ENCODE measurements around the gene UBALD1. TPM values are rescaled to one million over a fixed set of nuclear protein-coding genes. Genes with fewer than 3 reads are reported as not detected.

Gene UBALD1
- 7.1 and 8.6 TPM in 2 replicates for total RNA-seq

DNA sequence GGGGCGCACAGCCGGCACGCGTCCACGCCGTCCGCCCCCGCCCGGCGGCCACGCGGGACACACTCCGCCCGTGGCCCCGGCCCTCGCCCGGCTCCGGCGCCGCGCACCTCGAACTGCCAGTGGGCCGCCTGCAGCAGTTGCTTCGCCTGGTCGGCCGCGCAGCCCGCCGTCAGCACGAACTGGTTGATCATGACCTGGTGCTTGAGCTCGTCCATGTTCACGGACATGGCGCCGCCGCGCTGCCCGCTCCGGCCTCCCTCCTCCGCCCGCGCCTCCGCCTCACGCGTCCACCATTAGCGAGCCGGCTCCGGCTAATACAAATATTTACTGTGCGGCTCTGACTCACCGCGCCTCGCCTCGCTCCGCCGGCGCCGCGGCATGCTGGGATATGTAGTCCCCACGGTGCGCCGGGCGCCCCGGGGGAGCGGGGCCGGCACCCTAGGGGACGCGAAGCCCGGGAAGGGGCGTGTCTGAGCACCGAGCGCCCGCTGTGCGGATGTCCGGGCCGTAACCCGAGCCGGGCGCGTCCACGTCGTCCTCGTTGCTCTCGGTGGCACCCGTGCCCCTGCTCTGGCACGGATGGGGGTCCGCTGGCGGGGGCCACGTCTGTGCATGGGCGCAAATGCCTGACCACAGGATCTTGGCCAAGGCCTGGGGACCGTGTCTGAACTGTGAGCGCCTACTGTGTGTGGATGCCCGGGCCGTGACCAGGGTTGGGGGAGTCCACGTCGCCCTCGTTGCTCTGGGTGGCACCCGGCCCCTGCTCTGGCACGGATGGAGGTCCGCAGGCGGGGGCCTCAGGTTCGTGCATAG is at the start of gene UBALD1:
Gene UBALD1, minus strand, starts transcription at position 318 of the 813 bp plus-strand sequence. Its CDS starts 91 bp downstream, at position 227.

DNA sequence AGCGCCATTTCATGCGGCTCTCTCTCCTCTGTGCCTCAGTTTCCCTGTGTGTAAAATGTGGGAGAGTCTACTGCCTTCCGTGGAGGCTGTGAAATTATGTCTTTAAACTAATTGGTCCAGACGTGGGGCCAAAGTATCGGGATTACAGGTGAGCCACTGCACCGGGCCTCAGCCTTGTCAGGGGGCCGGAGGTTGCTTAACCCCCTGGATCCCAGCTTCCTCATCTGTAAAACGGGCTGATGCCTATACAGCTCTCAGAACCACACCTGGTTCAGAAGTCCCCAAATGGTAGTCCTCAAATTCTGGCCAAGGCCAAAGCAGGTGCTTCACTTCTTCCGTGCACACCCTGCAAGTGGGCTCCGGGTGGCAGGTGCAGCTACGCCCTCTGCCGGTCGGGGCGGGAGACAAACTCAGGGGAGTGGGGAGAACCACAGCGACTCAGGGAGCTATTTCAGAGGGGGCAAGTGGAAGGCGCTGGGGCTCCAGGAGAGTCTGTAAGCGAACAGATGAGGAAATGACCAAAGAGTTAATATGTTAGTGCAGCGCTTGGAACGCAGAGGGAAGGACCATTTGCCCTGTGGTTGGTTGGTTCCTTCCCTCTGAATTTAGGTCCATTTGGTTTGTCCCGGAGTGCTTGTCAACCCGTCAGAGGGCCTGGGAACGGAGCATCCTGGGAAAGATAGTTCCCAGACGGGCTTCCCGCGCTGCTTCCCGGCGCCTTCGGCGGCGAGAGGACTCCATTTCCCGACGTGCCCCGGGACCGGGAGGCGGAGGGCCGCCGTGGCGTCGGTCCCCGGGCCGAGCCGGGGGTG is 9.5 kb upstream of the UBALD1 start, which contains the start of gene MGRN1:
Gene MGRN1, plus strand, starts transcription at position 812 of the 812 bp plus-strand sequence. CDS start 135 bp downstream, outside the sequence.

Other genes with a start within 250 kb of the UBALD1 start
- gene VASN, start 243.0 kb downstream of the UBALD1 start, total RNA-seq, result 122 and 273 TPM in 2 replicates
- 14.1 and 14.2 TPM in 2 replicates for gene CORO7, start 198.3 kb downstream of the UBALD1 start, total RNA-seq
- 46.3 and 59.0 TPM in 2 replicates for gene DNAJA3, start 189.0 kb downstream of the UBALD1 start, total RNA-seq
- gene NMRAL1, start 140.3 kb downstream of the UBALD1 start, total RNA-seq, result 87.7 and 97.9 TPM in 2 replicates
- gene HMOX2, start 138.5 kb downstream of the UBALD1 start, total RNA-seq, result 52.6 and 53.1 TPM in 2 replicates
- 9.0 and 24.6 TPM in 2 replicates for gene CDIP1, start 76.1 kb downstream of the UBALD1 start, total RNA-seq
- 0.17 TPM in 1 of 2 replicates, not detected in the other for gene C16orf96, start 58.5 kb downstream of the UBALD1 start, total RNA-seq
- gene MGRN1, start 9.9 kb upstream of the UBALD1 start, total RNA-seq, result 39.3 and 43.7 TPM in 2 replicates
- 26.8 TPM in 2 replicates for gene NUDT16L1, start 78.7 kb upstream of the UBALD1 start, total RNA-seq
- 24.9 and 35.7 TPM in 2 replicates for gene ANKS3, start 119.4 kb upstream of the UBALD1 start, total RNA-seq
- gene DNAAF8, start 119.6 kb upstream of the UBALD1 start, total RNA-seq, result 0.29 and 1.3 TPM in 2 replicates
- 10.9 and 13.9 TPM in 2 replicates for gene ZNF500, start 152.3 kb upstream of the UBALD1 start, total RNA-seq
- not detected in 2 replicates for gene SEPTIN12, start 173.5 kb upstream of the UBALD1 start, total RNA-seq
- gene SMIM22, start 180.5 kb upstream of the UBALD1 start, total RNA-seq, result not detected in 2 replicates
- 16.4 and 16.9 TPM in 2 replicates for gene ROGDI, start 187.7 kb upstream of the UBALD1 start, total RNA-seq
- 52.7 and 53.6 TPM in 2 replicates for gene GLYR1, start 232.4 kb upstream of the UBALD1 start, total RNA-seq
- gene UBN1, start 232.6 kb upstream of the UBALD1 start, total RNA-seq, result 24.0 and 31.3 TPM in 2 replicates